Right lobe of liver (tissue), 4 donors: Measurements from ENCODE around the gene FHIT.

ENCODE experiments used
- POLR2A ChIP-seq: fragments of 450-650 bp; IDR thresholded peaks from one replicate; pipeline ENCODE4 v1.6.1; 2017; ENCODE audit warnings: antibody characterized with exemption, mild to moderate bottlenecking
- TF ChIP-seq, protein P1 (sequence below), 4 donors: fragments of 200-600 bp in 3 of 4; fragments of 450-650 bp in 1 of 4; IDR thresholded peaks; one replicate each; pipeline versions ENCODE4 v1.5.1 to v1.8.0; 2016 to 2022; ENCODE audit warnings: antibody characterized with exemption in 4 of 4, mild to moderate bottlenecking in 2 of 4
- donor health status: DM: no; HTN: no; CAD: no.
- donor health status: DM: no; HTN: no; CAD: no.
- donor health status: DM: no; HTN: yes; CAD: no.

DNA sequence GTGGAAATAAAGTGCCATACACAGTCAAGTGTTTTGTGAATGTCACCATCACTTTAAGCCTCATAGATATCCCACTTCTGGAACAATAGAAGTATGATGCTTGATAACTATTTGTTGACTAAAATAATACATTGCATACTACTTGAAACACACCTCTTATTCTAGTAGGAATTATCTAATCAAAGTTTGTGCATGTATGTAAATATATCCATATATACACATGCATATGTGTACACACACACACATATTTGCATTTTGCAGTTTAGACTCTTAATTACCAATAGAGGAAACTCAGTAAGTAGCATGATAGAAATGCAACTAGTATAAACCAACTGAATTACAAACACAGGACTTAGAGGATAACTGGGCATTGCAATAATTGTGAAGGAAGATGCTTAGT is 1084.1 kb downstream of the FHIT start:
- TF ChIP-seq, protein P1, sequence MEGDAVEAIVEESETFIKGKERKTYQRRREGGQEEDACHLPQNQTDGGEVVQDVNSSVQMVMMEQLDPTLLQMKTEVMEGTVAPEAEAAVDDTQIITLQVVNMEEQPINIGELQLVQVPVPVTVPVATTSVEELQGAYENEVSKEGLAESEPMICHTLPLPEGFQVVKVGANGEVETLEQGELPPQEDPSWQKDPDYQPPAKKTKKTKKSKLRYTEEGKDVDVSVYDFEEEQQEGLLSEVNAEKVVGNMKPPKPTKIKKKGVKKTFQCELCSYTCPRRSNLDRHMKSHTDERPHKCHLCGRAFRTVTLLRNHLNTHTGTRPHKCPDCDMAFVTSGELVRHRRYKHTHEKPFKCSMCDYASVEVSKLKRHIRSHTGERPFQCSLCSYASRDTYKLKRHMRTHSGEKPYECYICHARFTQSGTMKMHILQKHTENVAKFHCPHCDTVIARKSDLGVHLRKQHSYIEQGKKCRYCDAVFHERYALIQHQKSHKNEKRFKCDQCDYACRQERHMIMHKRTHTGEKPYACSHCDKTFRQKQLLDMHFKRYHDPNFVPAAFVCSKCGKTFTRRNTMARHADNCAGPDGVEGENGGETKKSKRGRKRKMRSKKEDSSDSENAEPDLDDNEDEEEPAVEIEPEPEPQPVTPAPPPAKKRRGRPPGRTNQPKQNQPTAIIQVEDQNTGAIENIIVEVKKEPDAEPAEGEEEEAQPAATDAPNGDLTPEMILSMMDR (IDR thresholded peaks at IDR 0.05) = no peak
- TF ChIP-seq POLR2A = no peak
